NCI-H1092 treated with DMSO at 0.1 percent for 48 hours (cell line): ENCODE data around the gene TBC1D17.

ENCODE experiments used
- DNase-seq: peaks from one replicate; lab custom pipeline; 2025; lab: John Stamatoyannopoulos, UW

TBC1D17 gene

GRCh38 chr19:49894011-49894664 lies 16.6 kb downstream of the TBC1D17 start:
- DNase-seq = no peak

- no peak for DNase-seq
Measured at GRCh38 chr19:49894879-49895565, 17.5 kb downstream of the TBC1D17 start.

- no peak for DNase-seq
Measured at GRCh38 chr19:49895566-49896297, 18.2 kb downstream of the TBC1D17 start.

- no peak for DNase-seq
Measured at GRCh38 chr19:49896863-49897621, 19.5 kb downstream of the TBC1D17 start, which contains the start of gene IL4I1. Gene IL4I1 (minus strand): TSS chr19:49896887. CDS start chr19:49896160, 727 bp downstream.

- no peak for DNase-seq
Measured at GRCh38 chr19:49904136-49904535, 26.6 kb downstream of the TBC1D17 start.

GRCh38 chr19:49906879-49907564 lies 29.5 kb downstream of the TBC1D17 start:
- DNase-seq = no peak

GRCh38 chr19:49907745-49908446 lies 30.4 kb downstream of the TBC1D17 start:
- no peak for DNase-seq

GRCh38 chr19:49908480-49909420 lies 31.2 kb downstream of the TBC1D17 start:
- DNase-seq = no peak

GRCh38 chr19:49910179-49910578 lies 32.7 kb downstream of the TBC1D17 start:
- DNase-seq = no peak

GRCh38 chr19:49911381-49912145 lies 34.1 kb downstream of the TBC1D17 start:
- no peak for DNase-seq

- no peak for DNase-seq
Measured at GRCh38 chr19:49912965-49913685, 35.6 kb downstream of the TBC1D17 start.

- DNase-seq = no peak
Measured at GRCh38 chr19:49913720-49914119, 36.2 kb downstream of the TBC1D17 start.

- no peak for DNase-seq
Measured at GRCh38 chr19:49915271-49915670, 37.8 kb downstream of the TBC1D17 start.

- DNase-seq = no peak
Measured at GRCh38 chr19:49916839-49917733, 39.6 kb downstream of the TBC1D17 start.

GRCh38 chr19:49918089-49918488 lies 40.6 kb downstream of the TBC1D17 start:
- DNase-seq = no peak

- DNase-seq = no peak
Measured at GRCh38 chr19:49920624-49921363, 43.3 kb downstream of the TBC1D17 start.
